ENCODE data around the gene COL5A1. TPM values are rescaled to one million over a fixed set of nuclear protein-coding genes. Genes with fewer than 3 reads are reported as not detected.

The COL5A1 gene
- total RNA-seq, 1 experiment from 2014 or later: not detected

GRCh38 chr9:134748591-134748990 is 107.0 kb downstream of the COL5A1 start:
- no peaks in the 10 kb centered on the region for H3K4me1 Mint-ChIP-seq (ENCODE audit: insufficient read depth, unreplicated experiment)
- intact Hi-C loops (cut with micrococcal nuclease): no loop called here
- ChIA-PET POLR2A (no interaction called here), CTCF (no interaction called here)
- no peak overlapping the region for H3K27ac Mint-ChIP-seq (ENCODE audit: low read depth, unreplicated experiment)
- no peaks in the 10 kb centered on the region for H3K9me3 Mint-ChIP-seq (ENCODE audit: unreplicated experiment)
- H3K36me3 Mint-ChIP-seq (ENCODE audit: insufficient read depth, unreplicated experiment): no peaks in the 10 kb centered on the region
- no peak for DNase-seq (ENCODE audit: unreplicated experiment)
- TF ChIP-seq CTCF (IDR thresholded peaks at IDR 0.05; ENCODE audit: unreplicated experiment): no peak
- peaks cover 2% of the 10 kb centered on the region for H3K27me3 Mint-ChIP-seq (ENCODE audit: insufficient read depth, unreplicated experiment)
- H3K4me3 Mint-ChIP-seq (ENCODE audit: unreplicated experiment): no peak overlapping the region
- BruUV-seq (replicated peaks): no TSS peak

- ChIA-PET POLR2A (no interaction called here), CTCF (no interaction called here)
- peaks cover 9% of the 10 kb centered on the region for H3K27me3 Mint-ChIP-seq (ENCODE audit: insufficient read depth, unreplicated experiment)
- BruUV-seq (replicated peaks): no TSS peak
- H3K36me3 Mint-ChIP-seq (ENCODE audit: insufficient read depth, unreplicated experiment): no peaks in the 10 kb centered on the region
- H3K27ac Mint-ChIP-seq (ENCODE audit: low read depth, unreplicated experiment): no peak overlapping the region
- H3K9me3 Mint-ChIP-seq (ENCODE audit: unreplicated experiment): no peaks in the 10 kb centered on the region
- intact Hi-C loops (cut with micrococcal nuclease): no loop called here
- TF ChIP-seq CTCF (IDR thresholded peaks at IDR 0.05; ENCODE audit: unreplicated experiment): no peak
- no peak for DNase-seq (ENCODE audit: unreplicated experiment)
- no peak overlapping the region for H3K4me3 Mint-ChIP-seq (ENCODE audit: unreplicated experiment)
- no peaks in the 10 kb centered on the region for H3K4me1 Mint-ChIP-seq (ENCODE audit: insufficient read depth, unreplicated experiment)
These were observed 109.0 kb downstream of the COL5A1 start for GRCh38 chr9:134750450-134751155.

GRCh38 chr9:134751622-134752021 is 110.0 kb downstream of the COL5A1 start:
- Mint-ChIP-seq H3K9me3 (ENCODE audit: unreplicated experiment) (no peaks in the 10 kb centered on the region), H3K27ac (ENCODE audit: low read depth, unreplicated experiment) (no peak overlapping the region), H3K27me3 (ENCODE audit: insufficient read depth, unreplicated experiment) (peaks cover 19% of the 10 kb centered on the region), H3K36me3 (ENCODE audit: insufficient read depth, unreplicated experiment) (no peaks in the 10 kb centered on the region), H3K4me3 (ENCODE audit: unreplicated experiment) (no peak overlapping the region), H3K4me1 (ENCODE audit: insufficient read depth, unreplicated experiment) (no peaks in the 10 kb centered on the region)
- intact Hi-C loops (cut with micrococcal nuclease): no loop called here
- POLR2A ChIA-PET: no interaction called here
- DNase-seq (ENCODE audit: unreplicated experiment): no peak
- no TSS peak for BruUV-seq (replicated peaks)
- no peak for TF ChIP-seq CTCF (IDR thresholded peaks at IDR 0.05; ENCODE audit: unreplicated experiment)
- CTCF ChIA-PET: no interaction called here

GRCh38 chr9:134752471-134753168 is 111.0 kb downstream of the COL5A1 start:
- DNase-seq (ENCODE audit: unreplicated experiment): no peak
- no TSS peak for BruUV-seq (replicated peaks)
- Mint-ChIP-seq H3K4me3 (ENCODE audit: unreplicated experiment) (no peak overlapping the region), H3K9me3 (ENCODE audit: unreplicated experiment) (no peaks in the 10 kb centered on the region), H3K27me3 (ENCODE audit: insufficient read depth, unreplicated experiment) (peaks cover 23% of the 10 kb centered on the region), H3K36me3 (ENCODE audit: insufficient read depth, unreplicated experiment) (no peaks in the 10 kb centered on the region), H3K4me1 (ENCODE audit: insufficient read depth, unreplicated experiment) (no peaks in the 10 kb centered on the region), H3K27ac (ENCODE audit: low read depth, unreplicated experiment) (no peak overlapping the region)
- CTCF ChIA-PET: interaction anchor here (0.6 to 0.8 kb wide), 3 partner anchors 42 to 660 kb away, joined by 3 to 6 read pairs (median 3); no protein-coding TSS in a partner anchor
- POLR2A ChIA-PET: interaction anchor here (0.5 kb wide), 1 partner anchor 27 kb away, joined by 3 read pairs; no protein-coding TSS in a partner anchor
- no peak for TF ChIP-seq CTCF (IDR thresholded peaks at IDR 0.05; ENCODE audit: unreplicated experiment)
- intact Hi-C loops (cut with micrococcal nuclease): no loop called here

All from MCF 10A (cell line).